H9 (cell line): ENCODE measurements around the gene KLHL4. TPM values are rescaled to one million over a fixed set of nuclear protein-coding genes. Genes with fewer than 3 reads are reported as not detected.

Experiments used
- DNase-seq: peaks from one replicate; pipeline ENCODE4 v3.0.0-alpha.2; 2017
- H2AFZ ChIP-seq: one replicate; pipeline ENCODE4 v1.6.1; 2013; ENCODE audit warnings: mild to moderate bottlenecking, low read length, control low read depth, moderate library complexity
- H2AK5ac ChIP-seq: 2 replicates; pipeline ENCODE4 v1.6.1; 2013; ENCODE audit warnings: low read length, control low read depth, mixed read lengths; ENCODE audit not compliant: insufficient read length
- H2BK120ac ChIP-seq: one replicate; pipeline ENCODE4 v1.6.1; 2013; ENCODE audit warnings: low read depth, mild to moderate bottlenecking, low read length, control low read depth, inconsistent platforms; ENCODE audit not compliant: poor library complexity, severe bottlenecking
- H2BK12ac ChIP-seq: 2 replicates; pipeline ENCODE4 v1.6.1; 2013; ENCODE audit warnings: low read length, control low read depth, mixed read lengths, low read depth; ENCODE audit not compliant: insufficient read length
- H2BK15ac ChIP-seq: 2 replicates; pipeline ENCODE4 v1.6.1; 2013; ENCODE audit warnings: low read depth, low read length, control low read depth
- H2BK20ac ChIP-seq: one replicate; pipeline ENCODE4 v1.6.1; 2013; ENCODE audit warnings: low read depth, mild to moderate bottlenecking, low read length, control low read depth, inconsistent platforms; ENCODE audit not compliant: poor library complexity, severe bottlenecking
- H2BK5ac ChIP-seq: 2 replicates; pipeline ENCODE4 v1.6.1; 2013; ENCODE audit warnings: low read length, control low read depth, mixed read lengths; ENCODE audit not compliant: insufficient read length
- H3K14ac ChIP-seq: 2 replicates; pipeline ENCODE4 v1.6.1; 2013; ENCODE audit warnings: low read length, control low read depth; ENCODE audit not compliant: insufficient read depth
- H3K18ac ChIP-seq: 2 replicates; pipeline ENCODE4 v1.6.1; 2013; ENCODE audit warnings: low read depth, mild to moderate bottlenecking, mixed read lengths, low read length, control low read depth; ENCODE audit not compliant: insufficient read length
- H3K23ac ChIP-seq: 2 replicates; pipeline ENCODE4 v1.6.1; 2013; ENCODE audit warnings: low read length, control low read depth, mixed read lengths, low read depth; ENCODE audit not compliant: insufficient read length
- H3K23me2 ChIP-seq: 2 replicates; pipeline ENCODE4 v1.6.1; 2013; ENCODE audit warnings: low read depth, mild to moderate bottlenecking, mixed read lengths, low read length, control low read depth; ENCODE audit not compliant: insufficient read length, poor library complexity, severe bottlenecking
- H3K27ac ChIP-seq: 2 replicates; pipeline ENCODE4 v1.5.1; 2013; ENCODE audit warnings: low read length, control low read depth, mixed read lengths, low read depth; ENCODE audit not compliant: insufficient read length
- H3K27me3 ChIP-seq: 2 replicates; pipeline ENCODE4 v1.6.1; 2013; ENCODE audit warnings: low read length, control low read depth, inconsistent platforms; ENCODE audit not compliant: insufficient read depth
- H3K4ac ChIP-seq: 2 replicates; pipeline ENCODE4 v1.6.1; 2013; ENCODE audit warnings: low read depth, mild to moderate bottlenecking, control low read depth, inconsistent platforms, low read length, moderate library complexity
- H3K4me1 ChIP-seq: 2 replicates; pipeline ENCODE4 v1.6.1; 2013; ENCODE audit warnings: low read length, control low read depth, inconsistent platforms; ENCODE audit not compliant: insufficient read depth
- H3K4me2 ChIP-seq: 2 replicates; pipeline ENCODE4 v1.6.1; 2013; ENCODE audit warnings: low read length, control low read depth, mixed read lengths; ENCODE audit not compliant: insufficient read length, insufficient read depth
- H3K56ac ChIP-seq: 2 replicates; pipeline ENCODE4 v1.6.1; 2013; ENCODE audit warnings: low read depth, mild to moderate bottlenecking, mixed read lengths, low read length, control low read depth; ENCODE audit not compliant: insufficient read length
- H3K79me1 ChIP-seq: 2 replicates; pipeline ENCODE4 v1.6.1; 2013; ENCODE audit warnings: low read depth, mild to moderate bottlenecking, moderate library complexity, low read length, control low read depth, inconsistent platforms; ENCODE audit not compliant: insufficient read depth, poor library complexity, severe bottlenecking
- H3K79me2 ChIP-seq: 2 replicates; pipeline ENCODE4 v1.6.1; 2013; ENCODE audit warnings: low read length, control low read depth, inconsistent platforms; ENCODE audit not compliant: insufficient read depth
- H3K9ac ChIP-seq: 2 replicates; pipeline ENCODE4 v1.6.1; 2013; ENCODE audit warnings: low read length, control low read depth, mixed read lengths; ENCODE audit not compliant: insufficient read length; ENCODE audit errors: extremely low read depth
- H3K9me3 ChIP-seq: one replicate; pipeline ENCODE4 v1.6.1; 2013; ENCODE audit warnings: low read depth, low read length, inconsistent platforms; ENCODE audit not compliant: control insufficient read depth
- H3T11ph ChIP-seq: one replicate; pipeline ENCODE4 v1.6.1; 2013; ENCODE audit warnings: mild to moderate bottlenecking, low read length, control low read depth, inconsistent platforms
- H4K20me1 ChIP-seq: one replicate; pipeline ENCODE4 v1.6.1; 2013; ENCODE audit not compliant: control insufficient read depth, insufficient read length, insufficient read depth
- H4K5ac ChIP-seq: 2 replicates; pipeline ENCODE4 v1.6.1; 2013; ENCODE audit warnings: low read depth, mild to moderate bottlenecking, mixed read lengths, low read length, control low read depth; ENCODE audit not compliant: insufficient read length
- H4K8ac ChIP-seq: replicated peaks from 2 replicates; pipeline ENCODE4 v1.6.1; 2013; ENCODE audit warnings: low read length, control low read depth, mixed read lengths, low read depth; ENCODE audit not compliant: insufficient read length
- H4K91ac ChIP-seq: 2 replicates; pipeline ENCODE4 v1.6.1; 2013; ENCODE audit warnings: low read depth, mild to moderate bottlenecking, moderate library complexity, mixed read lengths, low read length, control low read depth; ENCODE audit not compliant: insufficient read length
- H3K27ac Mint-ChIP-seq, 3 experiments: 2 replicates in 2 of 3; 3 replicates in 1 of 3; pipeline ENCODE4 v1.8.0; 2020 to 2021; ENCODE audit warnings: mixed read lengths in 3 of 3, mild to moderate bottlenecking in 1 of 3, moderate library complexity in 1 of 3
- H3K27me3 Mint-ChIP-seq: 2 replicates; pipeline ENCODE4 v1.8.0; 2021; ENCODE audit warnings: low read depth, mild to moderate bottlenecking, moderate library complexity, mixed read lengths
- H3K36me3 Mint-ChIP-seq, 3 experiments: 2 replicates in 2 of 3; 3 replicates in 1 of 3; pipeline ENCODE4 v1.8.0; 2020 to 2021; ENCODE audit warnings: low read depth in 3 of 3, mixed read lengths in 3 of 3; ENCODE audit not compliant: insufficient read depth in 1 of 3
- H3K4me1 Mint-ChIP-seq, 2 experiments: 2 replicates each; pipeline ENCODE4 v1.8.0; 2020; ENCODE audit warnings: mixed read lengths in 2 of 2
- H3K4me3 Mint-ChIP-seq, 2 experiments: 2 replicates in 1 of 2; 3 replicates in 1 of 2; pipeline ENCODE4 v1.8.0; 2020 to 2021; ENCODE audit warnings: mild to moderate bottlenecking in 2 of 2, mixed read lengths in 2 of 2, moderate library complexity in 1 of 2
- H3K9me3 Mint-ChIP-seq, 2 experiments: 2 replicates in 1 of 2; 3 replicates in 1 of 2; pipeline ENCODE4 v1.8.0; 2020; ENCODE audit warnings: mild to moderate bottlenecking in 2 of 2, mixed read lengths in 2 of 2, moderate library complexity in 1 of 2
- WGBS: extraction: QIAGEN DNeasy Blood & Tissue Kit; methylation state at CpG from one replicate; pipeline ENCODE4 v1.1.7; 2013; ENCODE audit warnings: missing lambda C conversion rate, low lambda C conversion rate, mixed read lengths; ENCODE audit not compliant: insufficient read length; ENCODE audit errors: extremely low coverage; 5-methylcytosine and 5-hydroxymethylcytosine counted together
- total RNA-seq: library from RNA; stranded (reverse); gene quantifications from 2 replicates; pipeline ENCODE4 v1.2.1, GENCODE V29; 2021
- TF ChIP-seq, protein P1 (sequence below): fragments of 200-600 bp; sonication (generic); conservative IDR thresholded peaks from 3 replicates; pipeline ENCODE4 v1.8.0; 2021; ENCODE audit warnings: antibody characterized with exemption, mild to moderate bottlenecking

KLHL4 gene
- total RNA-seq, 1 experiment from 2014 or later = 22.3 TPM

DNA sequence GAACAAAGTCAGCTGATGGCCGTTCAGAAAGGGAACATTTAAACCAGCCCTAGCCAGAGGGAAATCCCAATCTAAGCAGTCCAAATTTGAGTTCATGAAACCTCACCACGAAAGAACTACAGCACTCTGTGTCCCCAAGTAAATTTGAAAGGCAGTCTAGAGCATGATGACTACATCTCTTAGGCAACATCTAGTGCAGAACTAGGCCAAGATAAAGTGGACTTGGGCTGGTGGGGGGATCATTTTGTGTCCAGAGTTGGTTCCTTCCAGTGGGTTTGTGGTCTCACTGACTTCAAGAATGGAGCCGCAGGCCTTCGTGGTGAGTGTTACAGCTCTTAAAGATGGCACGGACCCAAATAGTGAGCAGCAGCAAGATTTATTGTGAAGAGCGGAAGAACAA, 64.9 kb downstream of the KLHL4 start:
- H3K27me3 Mint-ChIP-seq = no peaks in the 10 kb centered on the region

More for the DNA sequence above, 64.9 kb downstream of the KLHL4 start:
- WGBS = no CpG with 5 or more reads among the region's 6 CpGs
- H3K4me1 Mint-ChIP-seq = peaks cover 4 to 14% of the 10 kb centered on the region in 2 experiments; a peak in 3 of 4 replicates
- Histone ChIP-seq H3K4ac (no peak overlapping the region), H2BK12ac (no peak overlapping the region), H3K14ac (no peak overlapping the region), H2BK120ac (no peak overlapping the region), H2BK15ac (no peak overlapping the region), H3K79me2 (no peaks in the 10 kb centered on the region), H3K18ac (no peak overlapping the region), H3K4me1 (no peaks in the 10 kb centered on the region), H4K91ac (no peak overlapping the region), H3T11ph (no peak overlapping the region), H3K23me2 (no peaks in the 10 kb centered on the region), H4K20me1 (no peaks in the 10 kb centered on the region), H3K27ac (no peak overlapping the region), H3K79me1 (no peaks in the 10 kb centered on the region), H2BK5ac (no peak overlapping the region), H3K56ac (no peak overlapping the region), H3K27me3 (no peaks in the 10 kb centered on the region), H3K9me3 (no peaks in the 10 kb centered on the region), H3K4me2 (no peak overlapping the region), H3K23ac (no peak overlapping the region), H4K8ac (no peak overlapping the region), H2AFZ (no peak overlapping the region), H4K5ac (no peak overlapping the region), H2BK20ac (no peak overlapping the region), H3K9ac (no peak overlapping the region), H2AK5ac (no peak overlapping the region)
- DNase-seq = no peak
- peaks cover 6 to 21% (median 16%) of the 10 kb centered on the region in 3 experiments for H3K36me3 Mint-ChIP-seq
- no peak overlapping the region; a peak in 1 of 7 replicates for H3K27ac Mint-ChIP-seq
- no peak overlapping the region for H3K4me3 Mint-ChIP-seq
- H3K9me3 Mint-ChIP-seq = no peaks in the 10 kb centered on the region; a peak in 3 of 5 replicates
- TF ChIP-seq, protein P1, sequence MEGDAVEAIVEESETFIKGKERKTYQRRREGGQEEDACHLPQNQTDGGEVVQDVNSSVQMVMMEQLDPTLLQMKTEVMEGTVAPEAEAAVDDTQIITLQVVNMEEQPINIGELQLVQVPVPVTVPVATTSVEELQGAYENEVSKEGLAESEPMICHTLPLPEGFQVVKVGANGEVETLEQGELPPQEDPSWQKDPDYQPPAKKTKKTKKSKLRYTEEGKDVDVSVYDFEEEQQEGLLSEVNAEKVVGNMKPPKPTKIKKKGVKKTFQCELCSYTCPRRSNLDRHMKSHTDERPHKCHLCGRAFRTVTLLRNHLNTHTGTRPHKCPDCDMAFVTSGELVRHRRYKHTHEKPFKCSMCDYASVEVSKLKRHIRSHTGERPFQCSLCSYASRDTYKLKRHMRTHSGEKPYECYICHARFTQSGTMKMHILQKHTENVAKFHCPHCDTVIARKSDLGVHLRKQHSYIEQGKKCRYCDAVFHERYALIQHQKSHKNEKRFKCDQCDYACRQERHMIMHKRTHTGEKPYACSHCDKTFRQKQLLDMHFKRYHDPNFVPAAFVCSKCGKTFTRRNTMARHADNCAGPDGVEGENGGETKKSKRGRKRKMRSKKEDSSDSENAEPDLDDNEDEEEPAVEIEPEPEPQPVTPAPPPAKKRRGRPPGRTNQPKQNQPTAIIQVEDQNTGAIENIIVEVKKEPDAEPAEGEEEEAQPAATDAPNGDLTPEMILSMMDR = no peak
